GM12878 (cell line): ENCODE measurements around the gene DBI.

Experiments used
- CBX5 ChIP-seq: sonication (generic); IDR thresholded peaks from 2 replicates; pipeline ENCODE4 v1.6.1; 2016; ENCODE audit warnings: low read depth, moderate library complexity, mild to moderate bottlenecking, inconsistent platforms
- CREB1 ChIP-seq: IDR thresholded peaks from 2 replicates; pipeline ENCODE4 v1.6.1; 2012; ENCODE audit warnings: low read depth, mild to moderate bottlenecking, inconsistent platforms
- DPF2 ChIP-seq: fragments of 450-650 bp; IDR thresholded peaks from 2 replicates; pipeline ENCODE4 v1.6.1; 2017; ENCODE audit warnings: mild to moderate bottlenecking
- POLR2AphosphoS2 ChIP-seq: IDR thresholded peaks from 2 replicates; pipeline ENCODE4 v1.6.1; 2011; ENCODE audit warnings: low read depth, mild to moderate bottlenecking, low read length, improper control_type of control experiment, moderate library complexity
- POLR2AphosphoS5 ChIP-seq: IDR thresholded peaks from 2 replicates; pipeline ENCODE4 v1.6.1; 2011; ENCODE audit warnings: mild to moderate bottlenecking, low read length, inconsistent platforms
- RCOR1 ChIP-seq: conservative IDR thresholded peaks from 2 replicates; pipeline ENCODE4 v1.6.1; 2012; ENCODE audit warnings: low read depth, low read length, improper control_type of control experiment
- RFX5 ChIP-seq: IDR thresholded peaks from 2 replicates; pipeline ENCODE4 v1.6.1; 2011; ENCODE audit warnings: low read depth, low read length, improper control_type of control experiment
- SMC3 ChIP-seq: IDR thresholded peaks from 2 replicates; pipeline ENCODE4 v1.6.1; 2011; ENCODE audit warnings: low read length, improper control_type of control experiment, borderline replicate concordance
- SRF ChIP-seq, 2 experiments: IDR thresholded peaks; 2 replicates each; pipeline ENCODE4 v1.6.1; 2011; ENCODE audit warnings: low read depth in 2 of 2, low read length in 2 of 2, mild to moderate bottlenecking in 1 of 2, moderate library complexity in 1 of 2
- SUZ12 ChIP-seq: fragments of 200-600 bp; sonication (generic); IDR thresholded peaks from one replicate; pipeline ENCODE4 v1.6.1; 2018; ENCODE audit warnings: antibody characterized with exemption, mild to moderate bottlenecking; ENCODE audit not compliant: unreplicated experiment
- ZBED1 ChIP-seq: IDR thresholded peaks from 2 replicates; pipeline ENCODE4 v1.6.1; 2016; ENCODE audit warnings: borderline replicate concordance
- TF ChIP-seq, protein P1 (sequence below), 3 experiments: IDR thresholded peaks in 2 of 3; conservative IDR thresholded peaks in 1 of 3; 2 replicates each; pipeline ENCODE4 v1.5.1; 2011; ENCODE audit warnings: low read depth in 3 of 3, low read length in 3 of 3, mild to moderate bottlenecking in 3 of 3, control low read depth in 2 of 3, moderate library complexity in 2 of 3, inconsistent platforms in 1 of 3, mixed read lengths in 1 of 3; ENCODE audit not compliant: control insufficient read depth in 2 of 3, insufficient read depth in 1 of 3; ENCODE audit errors: extremely low read depth in 1 of 3
- TF ChIP-seq, protein P2 (sequence below): fragments of 450-650 bp; formaldehyde crosslinking; IDR thresholded peaks from 2 replicates; pipeline ENCODE4 v1.5.0; 2022; ENCODE audit warnings: mild to moderate bottlenecking, missing genetic modification characterization
- TF ChIP-seq, protein P3 (sequence below): fragments of 150-350 bp; IDR thresholded peaks from 2 replicates; pipeline ENCODE4 v1.6.1; 2014; ENCODE audit warnings: mild to moderate bottlenecking, low read depth, low read length

DNA sequence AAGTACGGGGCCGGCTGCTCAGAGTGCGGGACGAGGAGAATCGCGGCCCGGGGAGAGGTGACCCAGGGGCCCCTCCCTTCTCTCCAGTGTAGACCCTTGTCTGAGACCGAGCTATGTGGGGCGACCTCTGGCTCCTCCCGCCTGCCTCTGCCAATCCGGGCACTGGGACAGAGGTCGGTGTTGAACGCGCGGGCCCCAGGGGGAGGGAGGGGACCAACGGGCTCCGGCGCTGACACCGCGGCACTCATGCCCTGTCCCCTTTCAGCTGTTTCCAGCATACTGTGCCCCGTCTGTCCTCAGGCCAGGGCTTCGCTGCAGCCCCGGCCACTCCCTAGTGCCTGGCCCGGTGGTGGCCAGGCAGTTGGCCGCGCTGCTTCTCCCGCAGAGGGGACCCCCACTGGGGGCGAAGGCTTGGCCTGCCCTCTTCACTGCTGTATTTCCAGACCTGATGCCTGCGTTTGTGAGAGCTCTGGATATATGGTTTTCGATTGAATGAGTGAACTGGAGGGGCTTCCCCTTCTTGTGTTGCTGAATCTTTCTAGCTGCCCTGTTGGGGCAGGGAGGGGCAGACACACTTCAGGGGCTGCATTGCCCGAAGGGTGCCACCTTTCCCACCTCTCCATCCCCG, 809 bp downstream of the DBI start:
- TF ChIP-seq SUZ12 (no peak), RFX5 (no peak), POLR2AphosphoS5 (0 out of 2 replicates have a peak, but pooled peaks have one; percentile 1), SMC3 (peak; percentile 6; the same call in 1 of the 2 replicates), SRF (IDR thresholded peaks at IDR 0.05; ENCODE audit: low read depth in 2 of 2, low read length in 2 of 2) (no peak), ZBED1 (no peak), DPF2 (no peak), POLR2AphosphoS2 (no peak), CBX5 (no peak), CREB1 (no peak), RCOR1 (no peak)
- TF ChIP-seq, protein P1, sequence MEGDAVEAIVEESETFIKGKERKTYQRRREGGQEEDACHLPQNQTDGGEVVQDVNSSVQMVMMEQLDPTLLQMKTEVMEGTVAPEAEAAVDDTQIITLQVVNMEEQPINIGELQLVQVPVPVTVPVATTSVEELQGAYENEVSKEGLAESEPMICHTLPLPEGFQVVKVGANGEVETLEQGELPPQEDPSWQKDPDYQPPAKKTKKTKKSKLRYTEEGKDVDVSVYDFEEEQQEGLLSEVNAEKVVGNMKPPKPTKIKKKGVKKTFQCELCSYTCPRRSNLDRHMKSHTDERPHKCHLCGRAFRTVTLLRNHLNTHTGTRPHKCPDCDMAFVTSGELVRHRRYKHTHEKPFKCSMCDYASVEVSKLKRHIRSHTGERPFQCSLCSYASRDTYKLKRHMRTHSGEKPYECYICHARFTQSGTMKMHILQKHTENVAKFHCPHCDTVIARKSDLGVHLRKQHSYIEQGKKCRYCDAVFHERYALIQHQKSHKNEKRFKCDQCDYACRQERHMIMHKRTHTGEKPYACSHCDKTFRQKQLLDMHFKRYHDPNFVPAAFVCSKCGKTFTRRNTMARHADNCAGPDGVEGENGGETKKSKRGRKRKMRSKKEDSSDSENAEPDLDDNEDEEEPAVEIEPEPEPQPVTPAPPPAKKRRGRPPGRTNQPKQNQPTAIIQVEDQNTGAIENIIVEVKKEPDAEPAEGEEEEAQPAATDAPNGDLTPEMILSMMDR (IDR thresholded peaks at IDR 0.05 in 2 of 3, conservative IDR thresholded peaks at IDR 0.05 in 1 of 3; ENCODE audit: control insufficient read depth in 2 of 3, extremely low read depth in 1 of 3, insufficient read depth in 1 of 3, low read depth in 3 of 3, low read length in 3 of 3): no peak
- TF ChIP-seq, protein P2, sequence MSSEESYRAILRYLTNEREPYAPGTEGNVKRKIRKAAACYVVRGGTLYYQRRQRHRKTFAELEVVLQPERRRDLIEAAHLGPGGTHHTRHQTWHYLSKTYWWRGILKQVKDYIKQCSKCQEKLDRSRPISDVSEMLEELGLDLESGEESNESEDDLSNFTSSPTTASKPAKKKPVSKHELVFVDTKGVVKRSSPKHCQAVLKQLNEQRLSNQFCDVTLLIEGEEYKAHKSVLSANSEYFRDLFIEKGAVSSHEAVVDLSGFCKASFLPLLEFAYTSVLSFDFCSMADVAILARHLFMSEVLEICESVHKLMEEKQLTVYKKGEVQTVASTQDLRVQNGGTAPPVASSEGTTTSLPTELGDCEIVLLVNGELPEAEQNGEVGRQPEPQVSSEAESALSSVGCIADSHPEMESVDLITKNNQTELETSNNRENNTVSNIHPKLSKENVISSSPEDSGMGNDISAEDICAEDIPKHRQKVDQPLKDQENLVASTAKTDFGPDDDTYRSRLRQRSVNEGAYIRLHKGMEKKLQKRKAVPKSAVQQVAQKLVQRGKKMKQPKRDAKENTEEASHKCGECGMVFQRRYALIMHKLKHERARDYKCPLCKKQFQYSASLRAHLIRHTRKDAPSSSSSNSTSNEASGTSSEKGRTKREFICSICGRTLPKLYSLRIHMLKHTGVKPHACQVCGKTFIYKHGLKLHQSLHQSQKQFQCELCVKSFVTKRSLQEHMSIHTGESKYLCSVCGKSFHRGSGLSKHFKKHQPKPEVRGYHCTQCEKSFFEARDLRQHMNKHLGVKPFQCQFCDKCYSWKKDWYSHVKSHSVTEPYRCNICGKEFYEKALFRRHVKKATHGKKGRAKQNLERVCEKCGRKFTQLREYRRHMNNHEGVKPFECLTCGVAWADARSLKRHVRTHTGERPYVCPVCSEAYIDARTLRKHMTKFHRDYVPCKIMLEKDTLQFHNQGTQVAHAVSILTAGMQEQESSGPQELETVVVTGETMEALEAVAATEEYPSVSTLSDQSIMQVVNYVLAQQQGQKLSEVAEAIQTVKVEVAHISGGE: no peak
- TF ChIP-seq, protein P3, sequence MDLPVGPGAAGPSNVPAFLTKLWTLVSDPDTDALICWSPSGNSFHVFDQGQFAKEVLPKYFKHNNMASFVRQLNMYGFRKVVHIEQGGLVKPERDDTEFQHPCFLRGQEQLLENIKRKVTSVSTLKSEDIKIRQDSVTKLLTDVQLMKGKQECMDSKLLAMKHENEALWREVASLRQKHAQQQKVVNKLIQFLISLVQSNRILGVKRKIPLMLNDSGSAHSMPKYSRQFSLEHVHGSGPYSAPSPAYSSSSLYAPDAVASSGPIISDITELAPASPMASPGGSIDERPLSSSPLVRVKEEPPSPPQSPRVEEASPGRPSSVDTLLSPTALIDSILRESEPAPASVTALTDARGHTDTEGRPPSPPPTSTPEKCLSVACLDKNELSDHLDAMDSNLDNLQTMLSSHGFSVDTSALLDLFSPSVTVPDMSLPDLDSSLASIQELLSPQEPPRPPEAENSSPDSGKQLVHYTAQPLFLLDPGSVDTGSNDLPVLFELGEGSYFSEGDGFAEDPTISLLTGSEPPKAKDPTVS: no peak
